ENCODE data around the gene TEX9. TPM values are rescaled to one million over a fixed set of nuclear protein-coding genes. Genes with fewer than 3 reads are reported as not detected.

Gene TEX9
- total RNA-seq, 1 donor from 2014 or later: 2.4 TPM

- Mint-ChIP-seq H3K4me1 (ENCODE audit: low read depth) (no peaks in the 10 kb centered on the region), H3K27me3 (ENCODE audit: low read depth) (no peaks in the 10 kb centered on the region)
- TF ChIP-seq CTCF (IDR thresholded peaks at IDR 0.05): no peak
Observed at GRCh38 chr15:56425276-56425675, 60.0 kb downstream of the TEX9 start.

GRCh38 chr15:56425976-56426375, 60.8 kb downstream of the TEX9 start:
- no peak for TF ChIP-seq CTCF (IDR thresholded peaks at IDR 0.05)
- no peaks in the 10 kb centered on the region for H3K4me1 Mint-ChIP-seq (ENCODE audit: low read depth)
- no peak overlapping the region for H3K27ac Mint-ChIP-seq (ENCODE audit: unreplicated experiment)
- DNase-seq (ENCODE audit: low spot score): no peak
- peaks cover 6% of the 10 kb centered on the region for H3K36me3 Mint-ChIP-seq (ENCODE audit: low read depth)
- H3K9me3 Mint-ChIP-seq (ENCODE audit: low read depth): peaks cover 7% of the 10 kb centered on the region
- H3K27me3 Mint-ChIP-seq (ENCODE audit: low read depth): no peaks in the 10 kb centered on the region
- H3K4me3 Mint-ChIP-seq (ENCODE audit: unreplicated experiment): no peak overlapping the region

More at GRCh38 chr15:56425276-56425675, 60.0 kb downstream of the TEX9 start:
- H3K9me3 Mint-ChIP-seq (ENCODE audit: low read depth): peaks cover 7% of the 10 kb centered on the region
- H3K36me3 Mint-ChIP-seq (ENCODE audit: low read depth): peaks cover 6% of the 10 kb centered on the region
- H3K4me3 Mint-ChIP-seq (ENCODE audit: unreplicated experiment): no peak overlapping the region
- no peak for DNase-seq (ENCODE audit: low spot score)
- H3K27ac Mint-ChIP-seq (ENCODE audit: unreplicated experiment): no peak overlapping the region

GRCh38 chr15:56428821-56429458, 63.7 kb downstream of the TEX9 start:
- Mint-ChIP-seq H3K27me3 (ENCODE audit: low read depth) (no peaks in the 10 kb centered on the region), H3K36me3 (ENCODE audit: low read depth) (peaks cover 10% of the 10 kb centered on the region), H3K9me3 (ENCODE audit: low read depth) (peaks cover 7% of the 10 kb centered on the region), H3K4me3 (ENCODE audit: unreplicated experiment) (no peak overlapping the region), H3K4me1 (ENCODE audit: low read depth) (no peaks in the 10 kb centered on the region), H3K27ac (ENCODE audit: unreplicated experiment) (no peak overlapping the region)
- peak; percentile 90 for TF ChIP-seq CTCF (IDR thresholded peaks at IDR 0.05)
- no peak for DNase-seq (ENCODE audit: low spot score)

- Mint-ChIP-seq H3K27ac (ENCODE audit: unreplicated experiment) (no peak overlapping the region), H3K36me3 (ENCODE audit: low read depth) (peaks cover 13% of the 10 kb centered on the region), H3K27me3 (ENCODE audit: low read depth) (no peaks in the 10 kb centered on the region), H3K9me3 (ENCODE audit: low read depth) (peaks cover 3% of the 10 kb centered on the region), H3K4me1 (ENCODE audit: low read depth) (no peaks in the 10 kb centered on the region), H3K4me3 (ENCODE audit: unreplicated experiment) (no peak overlapping the region)
- TF ChIP-seq CTCF (IDR thresholded peaks at IDR 0.05): no peak
- no peak for DNase-seq (ENCODE audit: low spot score)
Observed at GRCh38 chr15:56432304-56432703, 67.1 kb downstream of the TEX9 start.

- Mint-ChIP-seq H3K36me3 (ENCODE audit: low read depth) (peaks cover 17% of the 10 kb centered on the region), H3K9me3 (ENCODE audit: low read depth) (peaks cover 15% of the 10 kb centered on the region), H3K27ac (ENCODE audit: unreplicated experiment) (no peak overlapping the region), H3K27me3 (ENCODE audit: low read depth) (no peaks in the 10 kb centered on the region), H3K4me1 (ENCODE audit: low read depth) (no peaks in the 10 kb centered on the region), H3K4me3 (ENCODE audit: unreplicated experiment) (no peak overlapping the region)
- TF ChIP-seq CTCF (IDR thresholded peaks at IDR 0.05): no peak
- DNase-seq (ENCODE audit: low spot score): no peak
Observed at GRCh38 chr15:56440214-56440770, 75.1 kb downstream of the TEX9 start.
